Activated naive CD8-positive, alpha-beta T cell treated with anti-CD3 and anti-CD28 coated beads, Interleukin-2, amount 50 U/mL, for 24 hours (primary cell): ENCODE measurements around the gene TEX29.

ENCODE experiments used
- ATAC-seq: fragments of 150-1000 bp; cut with Tn5 transposase; one replicate; pipeline ENCODE4 v1.10.0; 2021
- DNase-seq: peaks from one replicate; pipeline ENCODE4 v3.0.0; 2021
- H3K27ac Mint-ChIP-seq: one replicate; pipeline ENCODE4 v1.8.0; 2021; ENCODE audit warnings: mild to moderate bottlenecking, mixed read lengths
- H3K27me3 Mint-ChIP-seq: one replicate; pipeline ENCODE4 v1.8.0; 2021; ENCODE audit warnings: mixed read lengths
- H3K36me3 Mint-ChIP-seq: one replicate; pipeline ENCODE4 v1.8.0; 2021; ENCODE audit warnings: low read depth, mixed read lengths
- H3K4me1 Mint-ChIP-seq: one replicate; pipeline ENCODE4 v1.8.0; 2021; ENCODE audit warnings: mixed read lengths
- H3K4me3 Mint-ChIP-seq: one replicate; pipeline ENCODE4 v1.8.0; 2021; ENCODE audit warnings: mild to moderate bottlenecking, moderate library complexity, mixed read lengths
- H3K9me3 Mint-ChIP-seq: one replicate; pipeline ENCODE4 v1.8.0; 2021; ENCODE audit warnings: mixed read lengths

Gene TEX29

DNA sequence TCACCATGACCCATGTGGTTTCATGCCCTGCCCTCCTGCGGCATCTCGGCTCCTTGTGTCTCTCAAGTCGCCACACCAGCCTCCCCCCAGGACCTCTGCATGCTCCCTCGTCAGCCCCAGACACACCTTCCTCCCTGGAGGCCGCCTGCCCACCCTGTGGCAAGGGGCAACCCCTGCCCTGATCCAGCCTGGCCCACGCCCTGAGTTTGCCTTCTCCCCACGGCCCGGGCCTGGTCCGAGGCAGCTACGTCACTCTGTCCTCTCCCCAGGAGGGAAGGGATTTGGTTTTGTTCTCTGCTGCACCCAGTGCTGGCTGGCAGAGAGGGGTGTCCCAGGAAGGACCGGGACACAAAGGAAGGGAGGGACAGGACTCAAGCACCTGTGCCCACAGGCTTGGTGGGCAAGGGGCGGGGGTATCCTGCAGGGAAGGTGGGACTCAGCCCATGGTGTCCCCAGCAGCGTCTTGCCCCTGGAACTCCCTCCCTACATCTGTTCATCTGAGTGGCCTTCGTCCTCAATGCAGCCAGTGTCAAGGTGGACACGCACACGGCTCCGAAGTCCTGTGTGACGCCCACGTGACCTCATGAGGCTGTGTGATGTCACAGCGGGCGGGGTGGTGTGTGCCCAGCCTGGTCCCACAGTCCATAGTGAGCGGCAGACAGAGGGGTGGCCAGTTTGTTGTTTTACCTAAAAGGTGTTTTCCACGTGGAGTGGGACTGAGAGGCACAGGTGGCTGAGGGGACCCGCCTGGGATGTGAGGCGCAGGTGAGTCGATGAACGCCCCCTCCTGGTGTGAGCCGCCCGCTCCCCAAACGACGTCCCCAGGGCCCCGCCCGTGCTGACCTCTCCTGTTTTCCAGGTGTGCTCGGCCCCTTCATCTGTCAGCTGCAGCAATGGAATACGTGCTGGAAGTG lies at the start of gene TEX29:
TEX29 (plus strand) TSS at position 645 of the 914 bp plus-strand sequence; CDS start at position 894, 249 bp downstream.
- no peaks in the 10 kb centered on the region for H3K27me3 Mint-ChIP-seq
- H3K4me1 Mint-ChIP-seq, result peaks cover 4% of the 10 kb centered on the region
- H3K36me3 Mint-ChIP-seq, result peaks cover 6% of the 10 kb centered on the region
- DNase-seq, result no peak
- no peak within 1 kb of the TSS for H3K4me3 Mint-ChIP-seq
- no peak for ATAC-seq
- H3K9me3 Mint-ChIP-seq, result no peaks in the 10 kb centered on the region
- no peak within 1 kb of the TSS for H3K27ac Mint-ChIP-seq

DNA sequence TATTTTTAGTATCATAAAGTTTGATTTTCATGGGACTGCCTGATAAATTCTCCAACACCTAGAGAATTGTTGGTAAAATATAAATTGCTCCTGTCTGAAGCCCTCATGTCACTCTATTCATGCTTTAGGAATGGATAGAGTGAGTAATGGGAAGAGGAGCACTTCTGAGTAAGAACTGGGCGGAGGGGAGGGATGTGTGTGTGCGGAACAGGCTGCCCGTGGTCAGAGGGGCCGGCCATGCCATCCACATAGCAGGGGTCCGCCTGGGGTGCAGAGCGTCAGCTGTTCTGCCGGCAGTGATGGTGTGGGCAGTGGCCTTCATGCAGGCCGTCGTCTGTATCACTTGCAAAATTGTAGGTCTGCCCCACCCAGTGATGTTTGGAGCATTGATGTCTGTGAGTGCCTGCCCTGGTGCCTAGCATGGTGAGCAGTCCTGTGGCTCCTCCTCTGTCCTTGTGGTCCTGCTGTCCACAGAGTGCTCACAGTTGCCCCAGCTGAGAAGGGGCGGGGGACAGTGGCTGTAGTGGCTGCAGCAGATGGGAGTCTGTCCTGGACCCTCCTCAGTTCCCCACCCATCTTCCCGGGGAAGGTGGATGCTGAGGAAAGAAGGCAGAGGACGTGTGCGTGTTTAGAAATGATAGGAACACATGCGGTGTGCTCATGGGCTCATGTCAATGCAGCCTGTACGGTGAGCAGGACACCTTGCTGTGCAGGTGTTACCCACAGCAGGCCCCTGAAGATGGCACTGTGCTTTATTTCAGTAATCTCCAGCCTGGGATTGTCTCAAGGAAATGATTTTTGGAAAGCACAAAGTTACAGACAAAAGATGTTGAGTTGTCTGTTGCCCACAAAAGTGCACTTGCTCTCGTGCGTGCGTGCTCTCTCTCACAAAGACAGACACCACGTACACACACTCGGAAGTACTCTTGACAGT lies 49.4 kb upstream of the TEX29 start:
- ATAC-seq, result no peak
- H3K9me3 Mint-ChIP-seq, result no peaks in the 10 kb centered on the region
- no peak for DNase-seq
- H3K36me3 Mint-ChIP-seq, result peaks cover 25% of the 10 kb centered on the region
- H3K4me1 Mint-ChIP-seq, result peaks cover 8% of the 10 kb centered on the region
- H3K27ac Mint-ChIP-seq, result no peak overlapping the region
- no peak overlapping the region for H3K4me3 Mint-ChIP-seq
- H3K27me3 Mint-ChIP-seq, result no peaks in the 10 kb centered on the region

DNA sequence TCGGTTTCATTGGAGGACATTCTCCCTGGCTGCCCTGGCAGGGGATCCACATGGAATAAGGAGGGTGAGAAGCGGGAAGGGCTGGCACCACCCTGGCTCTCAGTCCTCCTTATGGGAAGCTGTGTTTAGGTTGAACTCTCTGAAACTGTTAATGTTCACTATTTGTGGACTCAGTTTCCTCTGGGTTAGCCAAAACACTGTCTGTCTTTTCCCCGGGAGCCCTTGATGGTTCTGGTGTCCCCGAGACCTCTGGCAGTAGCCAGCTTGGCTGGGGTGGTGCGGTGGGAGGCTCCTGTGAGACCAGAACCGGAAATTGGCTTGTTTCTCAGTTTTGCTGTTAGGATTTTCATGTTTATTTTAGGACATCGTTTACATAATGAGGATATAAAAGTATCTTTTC lies 48.3 kb upstream of the TEX29 start:
- H3K9me3 Mint-ChIP-seq, result no peaks in the 10 kb centered on the region
- ATAC-seq (no peak), DNase-seq (no peak)
- H3K36me3 Mint-ChIP-seq, result peaks cover 31% of the 10 kb centered on the region
- H3K27me3 Mint-ChIP-seq, result no peaks in the 10 kb centered on the region
- peaks cover 16% of the 10 kb centered on the region for H3K4me1 Mint-ChIP-seq
- no peak overlapping the region for H3K4me3 Mint-ChIP-seq
- no peak overlapping the region for H3K27ac Mint-ChIP-seq

DNA sequence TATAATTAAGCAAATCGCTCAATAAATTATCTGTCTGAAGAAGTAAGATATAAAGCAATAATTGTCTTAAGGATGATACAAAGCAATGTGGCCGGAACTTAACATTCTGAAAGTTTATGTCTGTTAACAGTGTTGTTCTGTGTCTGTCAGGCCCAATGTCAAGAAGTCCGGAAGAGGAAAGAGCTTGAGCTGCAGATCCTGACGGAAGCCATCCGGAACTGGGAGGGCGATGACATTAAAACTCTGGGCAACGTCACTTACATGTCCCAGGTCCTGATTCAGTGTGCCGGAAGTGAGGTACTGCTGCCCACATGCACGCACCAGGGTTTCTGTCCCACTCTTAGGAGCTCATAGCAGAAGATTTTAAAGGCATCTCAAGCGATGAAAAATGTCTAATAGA lies 45.1 kb upstream of the TEX29 start:
- DNase-seq (no peak), ATAC-seq (no peak)
- no peaks in the 10 kb centered on the region for H3K9me3 Mint-ChIP-seq
- peaks cover 31% of the 10 kb centered on the region for H3K36me3 Mint-ChIP-seq
- H3K27me3 Mint-ChIP-seq, result no peaks in the 10 kb centered on the region
- peak overlapping the region; percentile 29 for H3K27ac Mint-ChIP-seq
- H3K4me1 Mint-ChIP-seq, result peaks cover 16% of the 10 kb centered on the region
- H3K4me3 Mint-ChIP-seq, result no peak overlapping the region

DNA sequence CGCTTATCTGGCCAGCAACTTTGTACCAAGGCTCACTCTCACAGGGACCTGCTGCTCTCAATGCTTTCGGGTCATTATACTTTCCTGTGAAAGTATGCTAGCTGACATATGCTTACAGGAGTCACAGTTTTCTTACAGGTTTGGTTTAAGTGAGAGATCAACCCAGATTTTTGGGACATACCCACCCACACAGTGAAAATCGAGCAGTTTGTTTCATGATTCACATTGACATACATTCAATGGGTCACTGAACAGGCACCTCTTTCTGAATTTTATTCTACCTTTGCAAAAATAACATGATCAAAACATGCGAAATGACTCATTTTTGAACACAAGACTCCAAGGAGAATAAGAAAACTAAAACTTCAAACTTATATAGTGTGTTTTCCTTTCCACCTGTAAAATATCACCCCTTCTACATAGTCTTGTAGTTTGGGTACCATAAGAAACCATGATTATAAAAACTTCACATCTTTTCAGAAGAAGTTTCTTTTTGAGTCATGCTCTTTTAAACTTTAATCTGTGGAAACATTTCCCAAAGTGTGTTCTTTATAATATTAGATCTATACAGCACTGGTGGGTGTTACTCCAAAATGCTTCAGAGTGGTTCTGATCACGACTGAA lies 44.3 kb upstream of the TEX29 start:
- Mint-ChIP-seq H3K4me1 (peaks cover 16% of the 10 kb centered on the region), H3K9me3 (no peaks in the 10 kb centered on the region), H3K27ac (peak overlapping the region; percentile 72), H3K36me3 (peaks cover 35% of the 10 kb centered on the region), H3K27me3 (no peaks in the 10 kb centered on the region), H3K4me3 (no peak overlapping the region)
- DNase-seq (no peak), ATAC-seq (peak; percentile 40)

DNA sequence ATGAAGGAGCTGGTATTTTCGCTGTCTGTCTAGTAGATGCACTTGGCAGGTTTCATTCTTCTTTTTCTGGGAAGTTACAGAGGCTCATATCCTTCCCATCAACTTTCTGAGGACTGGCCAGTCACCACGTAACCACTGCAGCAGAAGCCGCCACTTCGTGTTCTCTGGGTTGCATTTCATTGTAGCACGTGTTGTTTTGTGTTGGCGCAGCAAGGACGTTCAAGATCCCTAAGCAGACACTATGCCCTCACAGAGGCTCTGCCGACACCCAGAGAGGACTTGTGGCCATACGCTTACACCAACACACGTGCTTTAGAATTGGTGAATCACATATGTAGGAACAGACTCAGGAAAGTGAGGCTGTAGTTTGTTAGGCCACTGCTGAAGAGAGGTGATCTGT lies 42.2 kb upstream of the TEX29 start:
- Mint-ChIP-seq H3K27ac (no peak overlapping the region), H3K27me3 (no peaks in the 10 kb centered on the region), H3K4me1 (peaks cover 16% of the 10 kb centered on the region), H3K4me3 (no peak overlapping the region), H3K36me3 (peaks cover 34% of the 10 kb centered on the region), H3K9me3 (no peaks in the 10 kb centered on the region)
- DNase-seq (no peak), ATAC-seq (no peak)

DNA sequence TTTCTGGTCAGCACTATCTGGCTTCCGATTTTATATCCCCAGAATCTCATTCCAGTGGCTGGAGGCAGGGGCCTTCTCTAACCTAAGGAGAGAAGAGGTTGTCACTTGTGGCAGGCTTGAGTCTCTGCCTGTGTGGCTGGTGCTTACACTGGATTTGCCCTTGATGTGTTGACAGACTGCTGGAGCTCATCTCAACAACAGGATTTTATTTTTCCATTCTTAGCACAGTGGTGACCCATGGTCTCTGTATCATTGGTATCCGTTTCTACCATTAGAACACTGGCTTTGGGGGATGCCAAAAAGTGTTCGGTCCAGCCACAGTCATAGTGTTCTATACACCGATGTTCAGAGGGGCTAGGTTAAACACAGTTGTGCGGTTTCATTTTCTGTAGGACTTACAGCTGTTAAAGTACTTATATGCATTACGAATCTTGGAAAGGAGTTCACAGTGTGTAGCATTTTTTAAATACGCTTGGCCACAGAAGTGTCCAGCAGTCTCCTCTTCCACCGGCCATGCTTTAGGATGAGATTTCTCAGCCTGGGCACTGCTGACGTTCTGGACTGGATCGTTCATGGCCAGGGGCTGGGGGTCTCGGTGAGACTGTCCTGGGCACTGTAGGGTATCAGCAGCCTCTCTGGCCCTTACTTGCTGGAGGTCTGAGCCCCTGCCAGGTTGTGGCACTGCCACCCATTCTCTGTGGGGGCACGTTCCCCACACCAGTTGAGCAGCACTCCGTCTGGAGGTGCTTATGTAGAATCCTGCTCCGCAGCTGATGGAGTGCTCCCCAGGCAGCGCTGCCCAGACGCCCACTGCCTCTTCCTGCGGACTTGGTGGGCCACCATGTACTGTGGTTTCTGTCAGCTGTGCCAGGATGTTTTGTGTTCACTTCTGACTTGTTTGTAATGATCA lies 41.4 kb upstream of the TEX29 start:
- no peaks in the 10 kb centered on the region for H3K9me3 Mint-ChIP-seq
- H3K27ac Mint-ChIP-seq, result no peak overlapping the region
- H3K4me1 Mint-ChIP-seq, result peaks cover 16% of the 10 kb centered on the region
- H3K4me3 Mint-ChIP-seq, result no peak overlapping the region
- no peaks in the 10 kb centered on the region for H3K27me3 Mint-ChIP-seq
- no peak for ATAC-seq
- no peak for DNase-seq
- peaks cover 41% of the 10 kb centered on the region for H3K36me3 Mint-ChIP-seq

DNA sequence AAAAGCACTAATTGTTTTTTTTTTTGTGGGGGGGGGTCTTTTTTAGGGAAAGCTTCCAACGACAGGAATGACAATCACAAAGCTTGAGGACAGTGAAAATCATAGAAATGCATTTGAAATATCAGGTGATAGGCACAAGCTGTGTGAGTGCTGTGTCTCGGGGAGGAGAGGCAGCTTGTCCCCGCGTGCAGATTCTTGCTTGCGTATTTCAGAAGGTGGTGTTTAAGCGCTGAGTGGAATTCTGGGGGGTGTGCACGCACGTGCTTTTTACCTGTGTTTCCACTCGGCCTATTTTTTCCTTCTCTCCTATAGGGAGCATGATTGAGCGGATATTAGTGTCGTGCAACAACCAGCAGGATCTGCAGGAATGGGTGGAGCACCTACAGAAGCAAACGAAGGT lies 40.2 kb upstream of the TEX29 start:
- peaks cover 16% of the 10 kb centered on the region for H3K4me1 Mint-ChIP-seq
- no peaks in the 10 kb centered on the region for H3K9me3 Mint-ChIP-seq
- no peaks in the 10 kb centered on the region for H3K27me3 Mint-ChIP-seq
- no peak overlapping the region for H3K4me3 Mint-ChIP-seq
- no peak overlapping the region for H3K27ac Mint-ChIP-seq
- no peak for DNase-seq
- peaks cover 43% of the 10 kb centered on the region for H3K36me3 Mint-ChIP-seq
- no peak for ATAC-seq

DNA sequence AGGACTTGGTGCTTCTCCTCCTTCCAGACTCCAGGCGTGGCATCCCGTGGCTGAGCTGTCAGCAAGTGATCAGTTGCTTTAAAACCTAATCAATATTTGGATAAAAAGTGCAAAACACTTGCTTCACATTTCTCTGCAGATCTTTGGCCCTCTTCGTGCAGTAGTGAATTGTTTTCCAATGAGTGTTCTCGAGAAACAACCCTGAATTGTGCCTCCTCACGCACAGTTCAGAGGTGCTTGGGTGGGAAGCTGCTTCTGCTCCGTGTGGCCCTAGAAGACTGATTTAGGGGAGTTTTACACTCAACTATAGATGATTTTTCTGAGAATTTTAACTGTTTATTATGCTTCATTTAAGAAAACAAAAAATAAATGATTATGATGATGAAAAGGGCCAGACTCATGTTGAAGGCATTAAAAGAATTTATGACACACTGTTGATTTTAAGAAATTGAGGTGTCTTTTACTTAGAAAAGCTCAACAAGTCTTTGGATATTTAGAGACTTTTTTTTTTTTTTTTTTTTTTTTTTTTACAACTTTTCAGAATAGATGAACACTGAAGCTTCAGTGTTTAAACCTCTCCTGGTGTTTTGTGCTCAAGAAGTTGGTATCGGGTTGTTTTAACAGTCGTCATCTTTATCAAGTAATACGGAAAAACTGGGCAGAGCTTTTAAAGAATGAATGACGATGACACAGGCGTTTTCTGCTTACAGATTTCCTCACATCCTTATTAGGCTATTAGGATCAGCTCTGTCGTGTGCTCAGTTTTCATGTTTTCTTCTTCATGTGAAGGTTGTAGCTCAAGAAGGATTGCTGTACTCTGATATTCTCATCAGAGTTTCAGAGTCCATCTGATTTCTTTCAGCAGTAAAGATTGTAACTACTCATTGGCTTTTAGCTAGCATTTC lies 39.5 kb upstream of the TEX29 start:
- DNase-seq (no peak), ATAC-seq (no peak)
- Mint-ChIP-seq H3K4me3 (no peak overlapping the region), H3K27ac (no peak overlapping the region), H3K27me3 (no peaks in the 10 kb centered on the region), H3K9me3 (no peaks in the 10 kb centered on the region), H3K4me1 (peaks cover 9% of the 10 kb centered on the region), H3K36me3 (peaks cover 41% of the 10 kb centered on the region)

DNA sequence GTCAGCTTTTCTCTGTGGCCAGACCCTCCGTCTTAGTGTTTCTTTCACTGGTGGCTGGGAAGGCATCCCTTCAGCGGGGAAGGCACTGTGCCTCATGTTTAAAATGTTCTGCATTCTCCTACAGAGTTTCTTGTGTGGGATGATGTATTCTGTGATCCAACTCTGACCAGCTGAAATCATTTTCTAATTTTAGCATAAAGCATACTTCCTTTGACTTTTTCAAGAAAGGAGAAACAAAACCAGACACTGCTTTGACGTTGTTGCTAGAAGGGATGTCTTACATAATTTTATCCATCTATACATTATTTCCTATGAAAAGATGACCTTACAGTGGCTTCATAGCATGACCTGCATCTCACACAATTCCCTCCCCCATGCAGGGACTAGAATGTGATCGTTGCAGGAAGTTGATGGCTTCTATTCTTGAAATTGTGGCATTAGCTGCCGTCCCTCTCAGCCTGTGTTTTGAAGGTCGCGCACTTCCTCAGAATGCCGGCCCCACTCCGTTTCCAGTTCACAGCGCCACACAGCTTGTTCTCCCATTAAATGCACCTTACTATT lies 38.6 kb upstream of the TEX29 start:
- no peaks in the 10 kb centered on the region for H3K27me3 Mint-ChIP-seq
- H3K4me3 Mint-ChIP-seq, result no peak overlapping the region
- no peaks in the 10 kb centered on the region for H3K9me3 Mint-ChIP-seq
- peaks cover 39% of the 10 kb centered on the region for H3K36me3 Mint-ChIP-seq
- no peak for ATAC-seq
- H3K27ac Mint-ChIP-seq, result no peak overlapping the region
- DNase-seq, result no peak
- H3K4me1 Mint-ChIP-seq, result no peaks in the 10 kb centered on the region

DNA sequence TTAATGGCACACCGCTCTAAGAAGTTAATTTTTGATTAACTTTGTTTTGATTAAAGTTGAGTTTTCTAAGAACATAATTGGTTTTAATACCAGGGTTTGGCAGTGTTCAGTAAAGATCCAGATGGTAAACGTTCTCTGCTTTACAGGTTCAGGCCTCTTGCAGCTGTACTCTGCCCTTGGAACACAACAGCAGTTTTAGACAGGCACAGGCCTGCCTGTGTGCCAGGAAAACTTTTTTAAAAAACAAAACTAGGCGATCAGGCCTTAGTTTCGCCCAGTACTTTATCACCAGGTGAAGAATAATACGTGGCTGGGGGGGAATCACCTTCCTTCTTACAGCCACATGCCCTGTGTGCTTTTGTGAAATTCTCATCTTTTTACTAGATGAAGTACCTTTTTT lies 38.0 kb upstream of the TEX29 start:
- Mint-ChIP-seq H3K27me3 (no peaks in the 10 kb centered on the region), H3K36me3 (peaks cover 41% of the 10 kb centered on the region), H3K4me1 (no peaks in the 10 kb centered on the region), H3K4me3 (no peak overlapping the region), H3K9me3 (no peaks in the 10 kb centered on the region), H3K27ac (no peak overlapping the region)
- ATAC-seq (no peak), DNase-seq (no peak)

DNA sequence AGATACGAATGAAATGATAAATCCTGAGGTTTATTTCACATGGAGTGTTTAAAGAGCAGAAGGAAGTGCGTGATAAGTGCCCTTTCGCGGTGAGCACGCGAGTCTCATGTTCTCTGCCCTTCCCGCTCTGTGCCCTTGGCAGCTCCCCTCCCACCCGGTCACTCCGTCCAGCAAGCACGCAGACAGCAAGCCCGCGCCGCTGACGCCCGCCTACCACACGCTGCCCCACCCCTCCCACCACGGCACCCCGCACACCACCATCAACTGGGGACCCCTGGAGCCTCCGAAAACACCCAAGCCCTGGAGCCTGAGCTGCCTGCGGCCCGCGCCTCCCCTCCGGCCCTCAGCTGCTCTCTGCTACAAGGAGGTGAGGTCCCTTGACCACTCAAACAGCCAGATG lies 37.4 kb upstream of the TEX29 start:
- Mint-ChIP-seq H3K27ac (no peak overlapping the region), H3K9me3 (no peaks in the 10 kb centered on the region), H3K36me3 (peaks cover 37% of the 10 kb centered on the region), H3K4me1 (no peaks in the 10 kb centered on the region), H3K27me3 (no peaks in the 10 kb centered on the region), H3K4me3 (no peak overlapping the region)
- ATAC-seq (no peak), DNase-seq (no peak)

DNA sequence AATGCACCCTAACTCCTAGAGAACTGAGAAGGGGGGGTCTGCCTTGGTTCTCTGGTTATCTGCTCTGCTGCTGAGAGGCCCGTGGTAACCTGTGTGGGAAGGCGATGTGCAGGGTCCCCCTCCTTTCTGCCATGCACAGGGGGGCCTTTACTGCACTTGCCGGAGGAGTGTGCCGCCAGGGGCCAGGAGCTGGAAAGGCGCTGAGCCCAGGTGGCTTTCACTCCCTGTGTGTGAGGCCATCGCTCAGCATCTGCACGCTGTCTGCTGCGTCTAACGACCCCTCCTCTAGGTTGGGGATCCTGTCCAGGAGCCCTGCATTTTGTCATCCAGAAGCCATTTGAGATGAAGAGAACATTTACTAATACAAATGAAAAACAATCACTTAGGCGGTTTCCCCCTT lies 37.0 kb upstream of the TEX29 start:
- no peaks in the 10 kb centered on the region for H3K9me3 Mint-ChIP-seq
- no peak for ATAC-seq
- peaks cover 37% of the 10 kb centered on the region for H3K36me3 Mint-ChIP-seq
- no peak overlapping the region for H3K27ac Mint-ChIP-seq
- H3K4me3 Mint-ChIP-seq, result no peak overlapping the region
- H3K4me1 Mint-ChIP-seq, result no peaks in the 10 kb centered on the region
- no peaks in the 10 kb centered on the region for H3K27me3 Mint-ChIP-seq
- no peak for DNase-seq
